Keratinocyte (primary cell): ENCODE results near the gene GTPBP1. TPM values are rescaled to one million over a fixed set of nuclear protein-coding genes. Genes with fewer than 3 reads are reported as not detected.

ENCODE experiments used
- DNase-seq: peaks from one replicate; pipeline ENCODE4 v3.0.0-alpha.2; 2011; ENCODE audit warnings: low read depth, missing footprints, low spot score
- FAIRE-seq: peaks from 2 replicates; lab custom pipeline; 2011; peaks lifted over from hg19 to GRCh38; lab: Jason Lieb, UNC
- H2AFZ ChIP-seq: 2 replicates; pipeline ENCODE4 v1.6.0; 2012; ENCODE audit warnings: low read length, control low read depth, inconsistent platforms; ENCODE audit not compliant: control insufficient read depth
- H3K27ac ChIP-seq: 2 replicates; pipeline ENCODE4 v1.5.1; 2011; ENCODE audit warnings: low read length; ENCODE audit not compliant: control insufficient read depth, insufficient read depth
- H3K27me3 ChIP-seq: 3 replicates; pipeline ENCODE4 v1.6.0; 2011; ENCODE audit warnings: low read length; ENCODE audit not compliant: control insufficient read depth, insufficient read depth; ENCODE audit errors: extremely low read depth
- H3K36me3 ChIP-seq, 2 experiments: 2 replicates in 1 of 2; 3 replicates in 1 of 2; pipeline ENCODE4 v1.5.1; 2011; ENCODE audit warnings: low read length in 2 of 2, mild to moderate bottlenecking in 1 of 2; ENCODE audit not compliant: control insufficient read depth in 2 of 2, insufficient read depth in 2 of 2; ENCODE audit errors: extremely low read depth in 1 of 2
- H3K4me1 ChIP-seq: 3 replicates; pipeline ENCODE4 v1.5.1; 2011; ENCODE audit warnings: low read length; ENCODE audit not compliant: control insufficient read depth, insufficient read depth; ENCODE audit errors: extremely low read depth
- H3K4me2 ChIP-seq: 3 replicates; pipeline ENCODE4 v1.6.0; 2011; ENCODE audit warnings: low read depth, low read length; ENCODE audit not compliant: control insufficient read depth, insufficient read depth; ENCODE audit errors: extremely low read depth
- H3K4me3 ChIP-seq, 3 experiments: fragments of 200-600 bp in 1 of 3; sonication (generic) in 1 of 3; 2 replicates in 2 of 3; 3 replicates in 1 of 3; pipeline ENCODE4 v1.5.1; 2011 to 2016; ENCODE audit warnings: low read length in 3 of 3, mild to moderate bottlenecking in 3 of 3, control low read depth in 2 of 3, inconsistent platforms in 1 of 3, low read depth in 1 of 3, mixed read lengths in 1 of 3, mixed run types in 1 of 3, moderate library complexity in 1 of 3; ENCODE audit not compliant: control insufficient read depth in 2 of 3, insufficient read depth in 2 of 3; ENCODE audit errors: extremely low read depth in 1 of 3
- H3K79me2 ChIP-seq: 2 replicates; pipeline ENCODE4 v1.6.0; 2012; ENCODE audit warnings: low read length; ENCODE audit not compliant: control insufficient read depth, insufficient read depth
- H3K9ac ChIP-seq: 3 replicates; pipeline ENCODE4 v1.6.0; 2011; ENCODE audit warnings: low read length; ENCODE audit not compliant: control insufficient read depth, insufficient read depth; ENCODE audit errors: extremely low read depth
- H3K9me1 ChIP-seq: 3 replicates; pipeline ENCODE4 v1.6.0; 2011; ENCODE audit warnings: low read length; ENCODE audit not compliant: control insufficient read depth, insufficient read depth; ENCODE audit errors: extremely low read depth
- H3K9me3 ChIP-seq: 2 replicates; pipeline ENCODE4 v1.5.1; 2012; ENCODE audit warnings: low read depth, low read length; ENCODE audit not compliant: control insufficient read depth
- H4K20me1 ChIP-seq: 3 replicates; pipeline ENCODE4 v1.6.0; 2011; ENCODE audit warnings: low read length; ENCODE audit not compliant: control insufficient read depth, insufficient read depth; ENCODE audit errors: extremely low read depth
- EZH2 ChIP-seq: IDR thresholded peaks from one replicate; pipeline ENCODE4 v1.6.1; 2012; ENCODE audit warnings: inconsistent platforms, mild to moderate bottlenecking, low read length, moderate library complexity
- dilution Hi-C: fragments of 300-500 bp; cut with MboI; formaldehyde crosslinking; loops from one replicate; pipeline ENCODE4 v1.7.0; 2020; ENCODE audit warnings: low sequenced_read_pairs; ENCODE audit not compliant: extremely low pct_ligation_motif_present
- polyA plus RNA-seq, 5 experiments: library from polyadenylated mRNA; depleted of rRNA in 3 of 5; stranded (reverse) in 3 of 5; stranded (forward) in 1 of 5; unstranded in 1 of 5; fragments of >200 nt; gene quantifications; 1 replicate in 1 of 5; 2 replicates in 3 of 5; 3 replicates in 1 of 5; pipeline versions ENCODE4 v1.2.1 to v1.2.3, GENCODE V29; 2011 to 2012; ENCODE audit warnings: missing spikeins in 2 of 5, low read depth in 1 of 5, low replicate concordance in 1 of 5
- TF ChIP-seq, protein P1 (sequence below), 3 experiments: IDR thresholded peaks in 1 of 3; conservative IDR thresholded peaks in 1 of 3; optimal IDR thresholded peaks in 1 of 3; 2 replicates in 2 of 3; 3 replicates in 1 of 3; pipeline versions ENCODE3 to v1.5.1; 2011; ENCODE audit warnings: low read length in 3 of 3, mild to moderate bottlenecking in 3 of 3, moderate library complexity in 2 of 3, control low read depth in 1 of 3, inconsistent platforms in 1 of 3; ENCODE audit not compliant: insufficient read depth in 2 of 3; ENCODE audit errors: extremely low read depth in 1 of 3

The GTPBP1 gene
- polyA plus RNA-seq, 1 donor (not counting 4 experiments of a cell fraction or from before 2014, with no cell fraction given): 16.3 TPM

DNA sequence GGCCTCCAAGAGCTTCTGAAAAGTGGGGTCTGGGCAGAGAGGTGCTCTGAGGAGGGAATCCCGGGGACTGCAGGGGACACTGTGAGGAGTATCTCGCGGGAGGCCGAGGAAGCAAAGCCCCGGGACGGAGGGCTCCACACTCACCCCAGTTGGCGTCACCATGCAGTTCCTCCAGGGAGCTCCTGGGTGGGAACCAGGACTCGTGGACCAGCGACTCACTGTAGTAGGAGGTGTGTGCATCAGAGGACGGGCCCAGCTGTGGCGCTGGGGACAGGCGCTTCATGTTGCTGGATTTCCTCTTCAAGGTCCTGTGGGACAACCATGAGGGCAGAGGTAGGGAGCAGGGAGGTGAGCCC is 45.3 kb downstream of the GTPBP1 start:
- Histone ChIP-seq H3K27me3 (no peaks in the 10 kb centered on the region), H3K4me1 (peaks cover 43% of the 10 kb centered on the region), H3K36me3 (peaks cover 25% of the 10 kb centered on the region in 2 experiments), H3K9me1 (no peaks in the 10 kb centered on the region), H2AFZ (no peak overlapping the region), H3K79me2 (peaks cover 2% of the 10 kb centered on the region), H3K9me3 (no peaks in the 10 kb centered on the region), H3K27ac (peak overlapping the region; percentile 54), H4K20me1 (no peaks in the 10 kb centered on the region), H3K4me2 (peak overlapping the region; percentile 54), H3K9ac (no peak overlapping the region), H3K4me3 (peak overlapping the region in 1 of 3 experiments; percentile 13)
- TF ChIP-seq, protein P1, sequence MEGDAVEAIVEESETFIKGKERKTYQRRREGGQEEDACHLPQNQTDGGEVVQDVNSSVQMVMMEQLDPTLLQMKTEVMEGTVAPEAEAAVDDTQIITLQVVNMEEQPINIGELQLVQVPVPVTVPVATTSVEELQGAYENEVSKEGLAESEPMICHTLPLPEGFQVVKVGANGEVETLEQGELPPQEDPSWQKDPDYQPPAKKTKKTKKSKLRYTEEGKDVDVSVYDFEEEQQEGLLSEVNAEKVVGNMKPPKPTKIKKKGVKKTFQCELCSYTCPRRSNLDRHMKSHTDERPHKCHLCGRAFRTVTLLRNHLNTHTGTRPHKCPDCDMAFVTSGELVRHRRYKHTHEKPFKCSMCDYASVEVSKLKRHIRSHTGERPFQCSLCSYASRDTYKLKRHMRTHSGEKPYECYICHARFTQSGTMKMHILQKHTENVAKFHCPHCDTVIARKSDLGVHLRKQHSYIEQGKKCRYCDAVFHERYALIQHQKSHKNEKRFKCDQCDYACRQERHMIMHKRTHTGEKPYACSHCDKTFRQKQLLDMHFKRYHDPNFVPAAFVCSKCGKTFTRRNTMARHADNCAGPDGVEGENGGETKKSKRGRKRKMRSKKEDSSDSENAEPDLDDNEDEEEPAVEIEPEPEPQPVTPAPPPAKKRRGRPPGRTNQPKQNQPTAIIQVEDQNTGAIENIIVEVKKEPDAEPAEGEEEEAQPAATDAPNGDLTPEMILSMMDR (optimal IDR thresholded peaks at IDR 0.05 in 1 of 3, IDR thresholded peaks at IDR 0.05 in 1 of 3, conservative IDR thresholded peaks at IDR 0.05 in 1 of 3; ENCODE audit: extremely low read depth in 1 of 3, insufficient read depth in 2 of 3, low read length in 3 of 3): no peak
- DNase-seq: no peak
- dilution Hi-C loops: no loop called here
- FAIRE-seq: no peak

DNA sequence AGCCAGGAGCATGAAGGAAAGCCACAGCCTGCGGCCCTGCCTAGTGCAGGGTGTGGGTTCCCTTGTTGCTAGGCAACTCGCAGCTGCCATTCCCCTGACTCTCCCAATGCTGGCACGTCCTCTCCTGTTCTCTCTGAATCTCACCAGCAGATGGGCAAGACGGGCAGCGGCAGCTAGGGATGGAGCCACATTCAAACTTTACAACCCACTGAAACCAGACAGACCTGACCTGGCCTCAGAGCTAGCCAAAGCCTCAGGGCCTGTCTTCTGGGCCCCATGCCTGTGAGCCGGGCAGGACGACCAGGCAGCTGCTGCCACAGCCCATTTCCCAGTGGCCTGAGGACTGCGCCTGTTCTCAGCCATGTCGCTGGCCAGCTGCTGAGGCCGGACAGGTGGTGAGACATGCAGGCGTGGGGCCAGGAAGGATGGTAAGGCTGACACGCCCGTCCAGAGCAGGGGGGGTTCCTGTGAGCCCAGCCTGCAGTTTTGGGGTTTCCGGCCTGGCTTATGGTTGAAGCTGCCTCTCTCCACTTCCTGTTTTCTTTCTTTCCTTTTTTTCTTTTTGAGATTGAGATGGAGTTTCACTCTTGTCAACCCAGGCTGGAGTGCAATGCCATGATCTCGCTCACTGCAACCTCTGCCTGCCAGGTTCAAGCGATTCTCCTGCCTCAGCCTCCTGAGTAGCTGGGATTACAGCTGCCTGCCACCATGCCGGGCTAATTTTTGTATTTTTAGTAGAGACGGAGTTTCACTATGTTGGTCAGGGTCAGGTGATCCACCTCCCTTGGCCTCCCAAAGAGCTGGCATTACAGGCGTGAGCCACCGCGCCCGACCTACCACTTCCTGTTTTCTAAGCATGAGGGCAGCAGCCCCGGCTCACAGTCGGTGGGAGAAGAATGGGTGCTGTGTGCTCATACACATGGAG is 45.9 kb downstream of the GTPBP1 start:
- dilution Hi-C loops: no loop called here
- no peak for TF ChIP-seq EZH2
- TF ChIP-seq, protein P1 (optimal IDR thresholded peaks at IDR 0.05 in 1 of 3, IDR thresholded peaks at IDR 0.05 in 1 of 3, conservative IDR thresholded peaks at IDR 0.05 in 1 of 3; ENCODE audit: extremely low read depth in 1 of 3, insufficient read depth in 2 of 3, low read length in 3 of 3): peak in 1 of 3 experiments; percentile 39
- no peaks in the 10 kb centered on the region for H4K20me1 ChIP-seq
- no peak overlapping the region for H2AFZ ChIP-seq
- no peaks in the 10 kb centered on the region for H3K9me3 ChIP-seq
- H3K9me1 ChIP-seq: no peaks in the 10 kb centered on the region
- peak overlapping the region in 2 of 3 experiments; percentile 5 to 13 for H3K4me3 ChIP-seq
- DNase-seq (peak; percentile 42), FAIRE-seq (peak; percentile 81)
- peaks cover 23 to 25% of the 10 kb centered on the region in 2 experiments for H3K36me3 ChIP-seq
- H3K9ac ChIP-seq: peak overlapping the region; percentile 22
- peaks cover 49% of the 10 kb centered on the region for H3K4me1 ChIP-seq
- peak overlapping the region; percentile 54 for H3K27ac ChIP-seq
- H3K27me3 ChIP-seq: no peaks in the 10 kb centered on the region
- H3K79me2 ChIP-seq: peaks cover 2% of the 10 kb centered on the region
- H3K4me2 ChIP-seq: peak overlapping the region; percentile 54
